ENCODE measurements around the gene ITIH3.

- TF ChIP-seq CTCF (IDR thresholded peaks at IDR 0.05; ENCODE audit: poor library complexity, severe bottlenecking) (no peak), POLR2AphosphoS5 (IDR thresholded peaks at IDR 0.05) (no peak), TAF1 (IDR thresholded peaks at IDR 0.05; ENCODE audit: low read depth) (no peak), EP300 (conservative IDR thresholded peaks at IDR 0.05; ENCODE audit: poor library complexity, severe bottlenecking) (no peak), REST (IDR thresholded peaks at IDR 0.05; ENCODE audit: borderline replicate concordance) (no peak), MXI1 (conservative IDR thresholded peaks at IDR 0.05; ENCODE audit: poor library complexity, severe bottlenecking) (no peak), RAD21 (conservative IDR thresholded peaks at IDR 0.05) (no peak), EZH2 (IDR thresholded peaks at IDR 0.05; ENCODE audit: borderline replicate concordance, insufficient read depth, low read length, poor library complexity, severe bottlenecking) (no peak)
Measured at GRCh38 chr3:52856666-52857065, 62.1 kb downstream of the ITIH3 start.

Measured in neural cell (in vitro differentiated cells).